ENCODE results near the gene FSD1L.

FSD1L gene

DNA sequence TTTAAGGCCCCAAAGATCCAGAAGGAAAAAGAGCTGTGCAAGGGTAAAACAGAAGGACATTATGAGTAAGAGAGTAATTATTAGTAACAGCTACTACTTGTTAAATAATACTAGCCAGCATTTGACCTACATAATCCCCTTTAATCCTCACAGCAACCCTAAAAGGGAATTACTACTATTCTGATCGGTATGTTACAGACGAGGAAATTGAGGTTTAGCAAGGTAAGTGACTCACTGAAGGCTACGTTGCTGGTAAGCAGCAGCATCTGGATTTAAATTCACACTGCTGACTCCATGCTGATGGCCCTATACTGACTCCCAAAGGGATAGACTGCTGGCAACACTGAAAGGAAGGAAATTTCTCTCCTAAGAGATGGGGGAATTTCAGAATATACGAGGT is 3.7 kb upstream of the FSD1L start:
- Mint-ChIP-seq H3K27ac (no peak overlapping the region), H3K27me3 (no peaks in the 10 kb centered on the region), H3K4me1 (ENCODE audit: low read depth) (peaks cover 23% of the 10 kb centered on the region), H3K36me3 (ENCODE audit: low read depth) (peaks cover 11% of the 10 kb centered on the region), H3K9me3 (no peaks in the 10 kb centered on the region), H3K4me3 (no peak overlapping the region)
- intact Hi-C loops (cut with micrococcal nuclease) = loop anchor here (10.0 kb wide), 2 partner anchors 111 to 251 kb away; partner anchors contain the start of genes FKTN and TMEM38B

GRCh38 chr9:105445203-105445881 is 2.5 kb upstream of the FSD1L start:
- H3K4me1 Mint-ChIP-seq (ENCODE audit: low read depth) = peaks cover 17% of the 10 kb centered on the region
- H3K27ac Mint-ChIP-seq = no peak overlapping the region
- no peaks in the 10 kb centered on the region for H3K27me3 Mint-ChIP-seq
- intact Hi-C loops (cut with micrococcal nuclease) = loop anchor here (10.0 kb wide), 2 partner anchors 109 to 249 kb away; partner anchors contain the start of genes FKTN and TMEM38B
- H3K36me3 Mint-ChIP-seq (ENCODE audit: low read depth) = no peaks in the 10 kb centered on the region
- no peaks in the 10 kb centered on the region for H3K9me3 Mint-ChIP-seq
- no peak overlapping the region for H3K4me3 Mint-ChIP-seq

GRCh38 chr9:105447386-105447813 is 434 bp upstream of the FSD1L start:
- Mint-ChIP-seq H3K36me3 (ENCODE audit: low read depth) (no peaks in the 10 kb centered on the region), H3K27ac (peak overlapping the region; percentile 85), H3K9me3 (no peaks in the 10 kb centered on the region), H3K4me3 (peak overlapping the region; percentile 90), H3K4me1 (ENCODE audit: low read depth) (peaks cover 31% of the 10 kb centered on the region), H3K27me3 (no peaks in the 10 kb centered on the region)
- intact Hi-C loops (cut with micrococcal nuclease) = loop anchor here (10.0 kb wide), 2 partner anchors 107 to 247 kb away; partner anchors contain the start of genes FKTN and TMEM38B

DNA sequence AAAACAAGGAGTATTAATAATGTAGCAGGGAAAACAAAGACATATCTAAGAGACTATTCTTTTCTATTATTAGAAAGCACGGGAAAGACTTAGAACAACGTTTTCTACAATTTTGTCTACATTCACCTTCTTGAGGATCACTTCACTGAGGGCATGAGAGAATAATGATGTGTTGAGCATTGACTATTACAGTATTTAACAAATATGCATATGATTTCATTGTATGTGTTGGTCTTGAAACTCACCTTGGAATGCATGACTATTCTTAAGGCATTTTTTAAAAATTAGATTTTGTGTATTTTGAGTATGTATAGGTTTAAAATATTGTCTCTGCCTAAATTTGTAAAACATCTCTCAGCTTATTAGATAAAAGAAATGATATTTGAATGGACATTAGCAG is 1.2 kb downstream of the FSD1L start:
- Mint-ChIP-seq H3K9me3 (no peaks in the 10 kb centered on the region), H3K27ac (peak overlapping the region; percentile 85), H3K27me3 (no peaks in the 10 kb centered on the region), H3K4me3 (peak overlapping the region; percentile 90), H3K4me1 (ENCODE audit: low read depth) (peaks cover 31% of the 10 kb centered on the region), H3K36me3 (ENCODE audit: low read depth) (no peaks in the 10 kb centered on the region)
- intact Hi-C loops (cut with micrococcal nuclease) = loop anchor here (10.0 kb wide), 2 partner anchors 106 to 246 kb away; partner anchors contain the start of genes FKTN and TMEM38B

DNA sequence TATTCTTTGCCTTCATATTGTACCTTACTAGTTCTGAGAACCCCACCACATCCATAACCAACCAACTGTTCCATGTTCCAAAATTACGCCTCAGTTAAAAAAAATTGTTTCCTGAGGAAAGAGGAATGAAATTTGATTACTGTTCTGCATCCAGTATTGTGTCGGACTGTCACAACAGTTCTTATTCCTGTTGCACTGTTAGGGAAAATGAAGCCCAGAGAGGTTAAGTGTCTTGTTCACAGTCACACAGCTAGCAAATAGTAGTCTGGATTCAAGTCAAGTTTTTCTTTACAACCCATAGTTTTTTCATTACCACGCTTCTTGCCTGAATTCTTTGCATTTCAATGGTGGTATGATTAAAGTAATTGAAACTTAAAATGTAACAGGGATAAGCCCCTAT is 4.4 kb downstream of the FSD1L start:
- Mint-ChIP-seq H3K36me3 (ENCODE audit: low read depth) (no peaks in the 10 kb centered on the region), H3K27me3 (no peaks in the 10 kb centered on the region), H3K4me1 (ENCODE audit: low read depth) (peaks cover 31% of the 10 kb centered on the region), H3K27ac (no peak overlapping the region), H3K9me3 (no peaks in the 10 kb centered on the region), H3K4me3 (no peak overlapping the region)
- intact Hi-C loops (cut with micrococcal nuclease) = no loop called here

- intact Hi-C loops (cut with micrococcal nuclease) = no loop called here
- peaks cover 33% of the 10 kb centered on the region for H3K4me1 Mint-ChIP-seq (ENCODE audit: low read depth)
- no peaks in the 10 kb centered on the region for H3K27me3 Mint-ChIP-seq
- H3K27ac Mint-ChIP-seq = no peak overlapping the region
- peaks cover 12% of the 10 kb centered on the region for H3K9me3 Mint-ChIP-seq
- H3K36me3 Mint-ChIP-seq (ENCODE audit: low read depth) = peaks cover 17% of the 10 kb centered on the region
- no peak overlapping the region for H3K4me3 Mint-ChIP-seq
Observed at GRCh38 chr9:105455836-105456475, 8.1 kb downstream of the FSD1L start.

DNA sequence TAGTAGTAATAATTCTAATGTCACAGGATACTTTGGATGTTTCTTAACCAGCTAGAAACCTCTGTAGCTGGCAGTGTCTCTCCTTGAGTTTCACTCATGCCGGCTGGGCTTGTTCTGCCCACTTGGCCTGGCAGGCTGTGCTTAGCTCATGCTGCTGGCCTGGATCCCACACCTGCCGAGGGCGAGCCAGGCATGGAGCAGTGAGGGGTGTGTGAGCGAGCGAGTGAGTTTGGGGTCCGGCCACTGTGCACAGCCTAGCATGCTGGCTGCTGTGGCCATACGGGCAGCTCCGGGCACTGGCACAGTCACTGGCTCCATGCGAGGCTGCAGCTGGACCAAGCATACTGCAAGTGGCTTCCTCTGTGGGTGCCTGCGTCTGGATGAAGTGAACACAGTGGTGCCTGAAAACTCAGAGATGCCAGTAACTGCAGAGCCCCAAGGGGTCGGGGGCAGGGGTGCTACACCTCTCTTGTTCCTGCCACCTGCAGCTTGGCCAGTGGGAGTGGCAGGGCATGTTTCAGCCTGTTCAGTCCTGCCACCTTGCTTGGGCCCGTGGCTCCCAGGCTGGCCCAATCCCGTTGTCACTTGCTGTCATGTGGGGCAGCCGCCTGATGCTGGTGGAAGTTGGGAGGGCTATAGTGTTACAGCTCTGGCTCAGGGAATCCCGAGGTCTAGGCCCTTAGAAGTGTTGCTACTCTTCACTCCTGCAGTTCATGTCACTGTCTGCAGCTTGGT is 9.9 kb downstream of the FSD1L start:
- Mint-ChIP-seq H3K4me1 (ENCODE audit: low read depth) (peaks cover 17% of the 10 kb centered on the region), H3K36me3 (ENCODE audit: low read depth) (peaks cover 17% of the 10 kb centered on the region), H3K4me3 (no peak overlapping the region), H3K27ac (no peak overlapping the region), H3K9me3 (peaks cover 12% of the 10 kb centered on the region), H3K27me3 (no peaks in the 10 kb centered on the region)
- intact Hi-C loops (cut with micrococcal nuclease) = no loop called here

GRCh38 chr9:105458404-105458803 is 10.6 kb downstream of the FSD1L start:
- Mint-ChIP-seq H3K4me3 (no peak overlapping the region), H3K27ac (no peak overlapping the region), H3K36me3 (ENCODE audit: low read depth) (peaks cover 17% of the 10 kb centered on the region), H3K9me3 (peaks cover 12% of the 10 kb centered on the region), H3K4me1 (ENCODE audit: low read depth) (peaks cover 15% of the 10 kb centered on the region), H3K27me3 (no peaks in the 10 kb centered on the region)
- intact Hi-C loops (cut with micrococcal nuclease) = no loop called here

GRCh38 chr9:105459336-105459735 is 11.5 kb downstream of the FSD1L start:
- Mint-ChIP-seq H3K27me3 (no peaks in the 10 kb centered on the region), H3K27ac (no peak overlapping the region), H3K4me1 (ENCODE audit: low read depth) (peaks cover 15% of the 10 kb centered on the region), H3K9me3 (peaks cover 12% of the 10 kb centered on the region), H3K4me3 (no peak overlapping the region), H3K36me3 (ENCODE audit: low read depth) (peaks cover 22% of the 10 kb centered on the region)
- intact Hi-C loops (cut with micrococcal nuclease) = no loop called here

DNA sequence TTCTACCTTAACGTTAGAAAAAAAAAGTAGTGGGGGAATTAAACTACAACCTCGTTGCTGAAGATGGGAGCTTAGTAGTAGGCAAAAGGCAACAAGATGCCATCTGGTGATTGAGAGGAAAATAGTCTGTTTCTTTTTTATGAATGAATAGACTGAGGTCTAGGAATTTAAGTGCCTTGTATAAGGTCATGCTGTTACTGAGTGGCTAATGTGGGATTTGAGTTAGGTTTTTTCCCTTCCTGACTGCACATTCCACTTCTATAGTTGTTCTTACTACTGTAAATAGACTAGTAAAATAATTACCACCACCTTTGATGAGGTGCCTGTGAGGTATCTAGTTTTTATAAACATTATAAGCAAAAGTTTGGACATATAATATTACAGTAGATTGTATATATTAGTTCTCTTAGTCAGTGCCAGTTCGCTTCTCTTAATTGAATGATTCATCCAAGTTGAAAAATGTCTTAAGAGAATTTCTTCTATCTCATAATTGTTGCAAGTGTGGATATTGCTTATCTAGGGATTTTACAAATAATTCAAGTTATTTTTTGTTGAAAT is 19.1 kb downstream of the FSD1L start:
- H3K36me3 Mint-ChIP-seq (ENCODE audit: low read depth) = peaks cover 50% of the 10 kb centered on the region
- H3K9me3 Mint-ChIP-seq = no peaks in the 10 kb centered on the region
- no peaks in the 10 kb centered on the region for H3K4me1 Mint-ChIP-seq (ENCODE audit: low read depth)
- H3K4me3 Mint-ChIP-seq = no peak overlapping the region
- no peak overlapping the region for H3K27ac Mint-ChIP-seq
- no peaks in the 10 kb centered on the region for H3K27me3 Mint-ChIP-seq
- intact Hi-C loops (cut with micrococcal nuclease) = no loop called here

DNA sequence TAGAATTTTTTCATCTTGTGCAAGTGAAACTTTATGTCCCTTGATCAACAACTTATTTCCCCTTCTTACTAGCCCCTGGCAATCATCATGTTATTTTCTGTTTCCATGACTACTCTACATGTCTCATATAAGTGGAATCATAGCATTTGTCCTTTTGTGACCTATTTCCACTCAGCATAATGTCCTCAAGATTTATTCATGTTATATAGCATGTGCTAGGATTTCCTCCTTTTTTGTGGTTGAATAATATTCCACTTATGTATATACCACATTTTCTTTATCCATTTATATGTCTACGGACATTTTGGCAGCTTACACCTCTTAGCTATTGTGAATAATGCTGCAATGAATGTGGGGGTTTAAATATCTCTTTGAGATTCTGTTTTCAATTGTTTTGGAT is 21.0 kb downstream of the FSD1L start:
- intact Hi-C loops (cut with micrococcal nuclease) = no loop called here
- H3K27me3 Mint-ChIP-seq = no peaks in the 10 kb centered on the region
- H3K36me3 Mint-ChIP-seq (ENCODE audit: low read depth) = peaks cover 50% of the 10 kb centered on the region
- H3K9me3 Mint-ChIP-seq = no peaks in the 10 kb centered on the region
- H3K27ac Mint-ChIP-seq = no peak overlapping the region
- H3K4me1 Mint-ChIP-seq (ENCODE audit: low read depth) = no peaks in the 10 kb centered on the region
- no peak overlapping the region for H3K4me3 Mint-ChIP-seq

DNA sequence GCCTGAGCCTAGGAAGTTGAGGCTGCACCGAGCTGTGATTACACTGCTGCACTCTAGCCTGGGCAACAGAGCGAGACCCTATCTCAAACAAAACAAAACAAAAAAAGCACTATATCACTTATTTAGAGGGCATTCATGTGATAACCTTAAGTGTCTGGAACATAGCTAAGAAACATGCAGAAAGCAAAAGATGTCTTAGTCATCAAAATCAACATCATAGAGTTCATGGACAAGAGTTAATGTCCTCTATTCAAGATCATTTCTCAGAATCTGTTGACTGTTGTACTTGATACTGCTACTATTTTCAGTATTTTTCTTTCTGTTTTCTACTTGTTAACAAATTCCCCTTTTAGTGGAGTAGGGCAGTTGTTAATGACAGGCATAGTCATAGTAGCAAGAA is 25.4 kb downstream of the FSD1L start:
- Mint-ChIP-seq H3K36me3 (ENCODE audit: low read depth) (peaks cover 28% of the 10 kb centered on the region), H3K4me1 (ENCODE audit: low read depth) (peaks cover 5% of the 10 kb centered on the region), H3K27ac (no peak overlapping the region), H3K27me3 (no peaks in the 10 kb centered on the region), H3K4me3 (no peak overlapping the region), H3K9me3 (no peaks in the 10 kb centered on the region)
- intact Hi-C loops (cut with micrococcal nuclease) = no loop called here

DNA sequence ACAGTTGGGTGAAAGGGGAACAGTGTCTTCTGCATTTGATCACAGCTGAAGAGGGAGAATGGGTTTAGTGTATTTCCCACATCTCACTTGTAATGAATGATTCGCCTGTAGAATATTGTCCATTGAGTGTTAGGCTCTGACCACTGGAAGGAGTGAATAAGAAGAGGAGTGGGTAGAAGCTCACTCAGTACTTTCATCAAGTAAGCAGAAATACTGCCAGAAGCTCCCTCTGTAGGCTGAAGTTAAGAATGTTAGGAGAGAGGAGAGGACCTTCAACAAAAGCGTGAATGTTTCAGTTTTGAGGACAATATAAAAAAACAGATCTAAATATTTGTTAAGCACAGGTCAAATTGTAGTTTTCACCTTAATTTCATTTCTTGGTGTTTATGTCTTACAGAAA is 27.5 kb downstream of the FSD1L start:
- Mint-ChIP-seq H3K4me1 (ENCODE audit: low read depth) (peaks cover 6% of the 10 kb centered on the region), H3K27ac (no peak overlapping the region), H3K36me3 (ENCODE audit: low read depth) (peaks cover 9% of the 10 kb centered on the region), H3K27me3 (no peaks in the 10 kb centered on the region), H3K9me3 (no peaks in the 10 kb centered on the region), H3K4me3 (no peak overlapping the region)
- intact Hi-C loops (cut with micrococcal nuclease) = no loop called here

DNA sequence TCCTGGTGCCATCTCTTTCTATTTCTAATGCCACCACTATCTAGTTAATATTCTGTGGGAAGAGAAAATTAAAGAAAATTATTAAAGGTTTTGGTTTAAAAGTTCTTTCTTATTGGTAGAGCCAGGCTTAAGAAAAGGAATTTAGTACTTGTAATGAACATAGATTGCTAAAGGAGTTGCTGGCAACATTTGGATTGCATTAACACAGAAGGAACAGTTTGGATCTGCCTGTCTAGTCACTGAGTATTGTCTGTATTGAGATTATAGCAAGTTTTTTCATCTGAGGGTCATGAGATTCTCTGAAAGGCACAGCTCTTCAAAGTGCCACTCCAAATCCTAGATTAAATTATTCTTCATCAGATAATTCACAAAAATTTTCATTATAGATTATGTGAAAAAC is 32.0 kb downstream of the FSD1L start:
- H3K4me3 Mint-ChIP-seq = no peak overlapping the region
- H3K27me3 Mint-ChIP-seq = no peaks in the 10 kb centered on the region
- intact Hi-C loops (cut with micrococcal nuclease) = no loop called here
- H3K27ac Mint-ChIP-seq = no peak overlapping the region
- no peaks in the 10 kb centered on the region for H3K9me3 Mint-ChIP-seq
- H3K36me3 Mint-ChIP-seq (ENCODE audit: low read depth) = no peaks in the 10 kb centered on the region
- H3K4me1 Mint-ChIP-seq (ENCODE audit: low read depth) = peaks cover 20% of the 10 kb centered on the region

Measured in dendritic cell treated with granulocyte-macrophage colony-stimulating factor and Interleukin-4, amounts not matched to agents 40 ng/mL and 50 ng/mL, for 4 days (primary cell).